ENCODE measurements around the gene PDZD8. TPM values are rescaled to one million over a fixed set of nuclear protein-coding genes. Genes with fewer than 3 reads are reported as not detected.

The PDZD8 gene
- total and polyA plus RNA-seq, 2 donors (not counting 3 experiments of a cell fraction or from before 2014, with no cell fraction given), result 5.9 to 22.6 TPM

DNA sequence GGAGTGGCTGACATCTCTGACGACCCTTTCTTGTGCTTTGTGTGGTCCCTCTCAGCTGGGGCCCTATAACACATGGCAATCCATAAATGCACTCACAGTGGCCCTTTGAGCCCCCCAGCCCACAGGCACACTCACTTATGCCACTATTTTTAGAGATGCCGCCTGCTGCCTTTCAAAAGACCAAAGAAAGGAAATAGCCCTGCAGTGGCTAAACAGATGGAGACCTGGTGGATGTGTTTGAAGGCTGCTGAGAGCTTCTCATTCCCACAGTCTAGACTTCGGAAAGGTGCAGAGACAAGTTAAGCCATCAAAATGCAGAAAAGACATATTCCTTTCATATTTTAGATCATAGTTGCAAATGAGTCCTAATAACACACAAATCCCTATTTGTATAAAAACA, 42.0 kb upstream of the PDZD8 start:
- no peaks in the 10 kb centered on the region for H3K27me3 ChIP-seq (ENCODE audit: control insufficient read depth in 2 of 2, insufficient read depth in 2 of 2, low read length in 2 of 2)
- TF ChIP-seq GATA2 (IDR thresholded peaks at IDR 0.05; ENCODE audit: insufficient read depth, insufficient read length, low read depth, low read length) (no peak), POLR2AphosphoS5 (IDR thresholded peaks at IDR 0.05; ENCODE audit: insufficient read depth, low read depth, low read length) (no peak), JUN (IDR thresholded peaks at IDR 0.05; ENCODE audit: borderline replicate concordance, insufficient read depth, insufficient read length, low read depth) (no peak), EZH2 (IDR thresholded peaks at IDR 0.05; ENCODE audit: borderline replicate concordance, low read depth, low read length, severe bottlenecking) (no peak), POLR2A (IDR thresholded peaks at IDR 0.05; ENCODE audit: low read depth, low read length) (no peak)
- H3K79me2 ChIP-seq (ENCODE audit: control insufficient read depth, insufficient read depth, low read length), result no peaks in the 10 kb centered on the region
- no TSS peak for BruUV-seq (replicated peaks)
- intact Hi-C loops (cut with micrococcal nuclease) (no loop called here), dilution Hi-C loops (cut with MboI; ENCODE audit: extremely low pct_ligation_motif_present, low sequenced_read_pairs) (no loop called here)
- H3K4me3 ChIP-seq (replicated peaks in 1 of 3; ENCODE audit: insufficient read depth in 1 of 3, low read depth in 1 of 3, low read length in 3 of 3), result no peak overlapping the region
- DNase-seq (ENCODE audit: low read depth, low spot score) (no peak), FAIRE-seq (no peak)
- H3K9ac ChIP-seq (replicated peaks; ENCODE audit: extremely low read depth, insufficient read depth, low read length), result no peak overlapping the region
- CTCF ChIA-PET, result no interaction called here
- no peaks in the 10 kb centered on the region for H4K20me1 ChIP-seq (replicated peaks; ENCODE audit: control insufficient read depth, extremely low read depth, insufficient read depth, low read length)
- POLR2A ChIA-PET, result no interaction called here
- no peak overlapping the region for H3K4me2 ChIP-seq (ENCODE audit: insufficient read depth, low read length)
- no peaks in the 10 kb centered on the region for H3K4me1 ChIP-seq (ENCODE audit: control insufficient read depth, extremely low read depth, insufficient read depth, low read length)
- no peaks in the 10 kb centered on the region for H3K36me3 ChIP-seq (ENCODE audit: control insufficient read depth in 2 of 2, extremely low read depth in 1 of 2, insufficient read depth in 2 of 2, low read length in 2 of 2)
- H2AFZ ChIP-seq (ENCODE audit: low read depth, low read length), result no peak overlapping the region
- H3K27ac ChIP-seq (ENCODE audit: insufficient read depth, low read depth, low read length), result no peak overlapping the region
- H3K9me3 ChIP-seq (replicated peaks; ENCODE audit: control insufficient read depth, insufficient read depth, low read length), result no peaks in the 10 kb centered on the region
- no peaks in the 10 kb centered on the region for H3K9me1 ChIP-seq (replicated peaks; ENCODE audit: control insufficient read depth, extremely low read depth, insufficient read depth, low read length)

DNA sequence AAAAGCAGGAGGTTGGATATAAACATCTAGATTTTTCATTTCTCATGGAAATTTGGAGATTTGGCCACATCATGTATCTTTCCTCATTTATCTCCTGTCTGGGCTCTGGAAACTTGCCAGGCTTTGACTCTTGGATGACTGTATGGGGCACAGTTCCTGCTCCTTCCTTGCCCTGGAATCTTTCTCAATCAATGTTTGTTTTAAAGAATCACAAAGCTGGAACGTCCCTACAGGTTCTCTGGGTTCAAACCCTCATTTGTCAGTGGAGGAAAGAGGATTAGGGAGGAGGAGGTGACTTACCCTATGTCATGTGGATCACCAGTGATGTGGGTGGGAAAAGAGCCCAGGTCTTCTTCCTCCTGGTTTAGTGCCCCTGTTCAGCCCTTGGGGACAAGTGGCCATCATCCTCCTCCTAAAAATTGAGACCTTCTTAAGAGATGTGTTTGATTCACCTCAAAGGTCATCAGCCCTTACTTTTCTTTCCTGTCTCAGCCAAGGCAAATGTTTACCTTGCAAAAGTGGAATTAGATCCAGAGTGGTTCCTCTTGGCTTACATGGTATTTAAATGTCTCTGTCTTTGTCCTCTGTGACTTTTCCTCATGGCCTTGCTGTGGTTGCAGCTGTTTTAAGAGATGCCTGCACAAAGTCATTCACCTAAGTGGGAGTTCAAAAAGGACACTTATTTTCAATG, 38.8 kb upstream of the PDZD8 start:
- Histone ChIP-seq H3K4me2 (ENCODE audit: insufficient read depth, low read length) (no peak overlapping the region), H3K36me3 (ENCODE audit: control insufficient read depth in 2 of 2, extremely low read depth in 1 of 2, insufficient read depth in 2 of 2, low read length in 2 of 2) (no peaks in the 10 kb centered on the region), H3K27ac (ENCODE audit: insufficient read depth, low read depth, low read length) (no peak overlapping the region), H3K9ac (replicated peaks; ENCODE audit: extremely low read depth, insufficient read depth, low read length) (no peak overlapping the region), H3K9me3 (replicated peaks; ENCODE audit: control insufficient read depth, insufficient read depth, low read length) (no peaks in the 10 kb centered on the region), H4K20me1 (replicated peaks; ENCODE audit: control insufficient read depth, extremely low read depth, insufficient read depth, low read length) (no peaks in the 10 kb centered on the region), H3K9me1 (replicated peaks; ENCODE audit: control insufficient read depth, extremely low read depth, insufficient read depth, low read length) (no peaks in the 10 kb centered on the region), H3K27me3 (ENCODE audit: control insufficient read depth in 2 of 2, insufficient read depth in 2 of 2, low read length in 2 of 2) (no peaks in the 10 kb centered on the region), H2AFZ (ENCODE audit: low read depth, low read length) (no peak overlapping the region), H3K79me2 (ENCODE audit: control insufficient read depth, insufficient read depth, low read length) (no peaks in the 10 kb centered on the region), H3K4me3 (replicated peaks in 1 of 3; ENCODE audit: insufficient read depth in 1 of 3, low read depth in 1 of 3, low read length in 3 of 3) (no peak overlapping the region), H3K4me1 (ENCODE audit: control insufficient read depth, extremely low read depth, insufficient read depth, low read length) (no peaks in the 10 kb centered on the region)
- FAIRE-seq, result no peak
- CTCF ChIA-PET, result no interaction called here
- intact Hi-C loops (cut with micrococcal nuclease), result no loop called here
- POLR2A ChIA-PET, result interaction anchor here (0.7 kb wide), 1 partner anchor 122 kb away, joined by 4 read pairs; no protein-coding TSS in a partner anchor
- no TSS peak for BruUV-seq (replicated peaks)
- TF ChIP-seq, protein P1, sequence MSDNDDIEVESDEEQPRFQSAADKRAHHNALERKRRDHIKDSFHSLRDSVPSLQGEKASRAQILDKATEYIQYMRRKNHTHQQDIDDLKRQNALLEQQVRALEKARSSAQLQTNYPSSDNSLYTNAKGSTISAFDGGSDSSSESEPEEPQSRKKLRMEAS (IDR thresholded peaks at IDR 0.05; ENCODE audit: insufficient read depth, insufficient read length), result no peak
- TF ChIP-seq FOS (IDR thresholded peaks at IDR 0.05; ENCODE audit: borderline replicate concordance, insufficient read depth, low read length), result peak; percentile 22
- DNase-seq (ENCODE audit: low read depth, low spot score), result no peak
- dilution Hi-C loops (cut with MboI; ENCODE audit: extremely low pct_ligation_motif_present, low sequenced_read_pairs), result no loop called here
